GM23248 (cell line): ENCODE data around the gene ILK. TPM values are rescaled to one million over a fixed set of nuclear protein-coding genes. Genes with fewer than 3 reads are reported as not detected.
A peak's percentile ranks its signal among the peaks of the same experiment; 100 is the strongest.

Source experiments
- DNase-seq: peaks from one replicate; pipeline ENCODE4 v3.0.0-alpha.2; 2015
- H2AFZ ChIP-seq: fragments of 200-600 bp; sonication (generic); 2 replicates; pipeline ENCODE4 v1.6.1; 2016; ENCODE audit warnings: antibody characterized with exemption
- H3F3A ChIP-seq: fragments of 200-600 bp; sonication (generic); 2 replicates; pipeline ENCODE4 v1.6.1; 2016; ENCODE audit warnings: mild to moderate bottlenecking, antibody characterized with exemption, mixed run types; ENCODE audit not compliant: insufficient read depth
- H3K27ac ChIP-seq: fragments of 200-600 bp; sonication (generic); 2 replicates; pipeline ENCODE4 v1.5.1; 2016; ENCODE audit warnings: mild to moderate bottlenecking
- H3K27me3 ChIP-seq: fragments of 200-600 bp; sonication (generic); replicated peaks from 2 replicates; pipeline ENCODE4 v1.6.1; 2016; ENCODE audit warnings: mild to moderate bottlenecking; ENCODE audit not compliant: insufficient read depth
- H3K36me3 ChIP-seq: fragments of 200-600 bp; sonication (generic); 2 replicates; pipeline ENCODE4 v1.6.1; 2016; ENCODE audit warnings: low read depth, mild to moderate bottlenecking
- H3K4me1 ChIP-seq: fragments of 200-600 bp; sonication (generic); 2 replicates; pipeline ENCODE4 v1.6.1; 2016; ENCODE audit warnings: mild to moderate bottlenecking; ENCODE audit not compliant: insufficient read depth
- H3K4me2 ChIP-seq: fragments of 200-600 bp; sonication (generic); one replicate; pipeline ENCODE4 v1.6.1; 2016; ENCODE audit warnings: mild to moderate bottlenecking; ENCODE audit not compliant: unreplicated experiment
- H3K4me3 ChIP-seq: fragments of 200-600 bp; sonication (generic); 2 replicates; pipeline ENCODE4 v1.5.1; 2016; ENCODE audit warnings: mild to moderate bottlenecking
- H3K79me2 ChIP-seq: fragments of 200-600 bp; sonication (generic); 2 replicates; pipeline ENCODE4 v1.6.1; 2016; ENCODE audit warnings: mild to moderate bottlenecking; ENCODE audit not compliant: insufficient read depth
- H3K9ac ChIP-seq: fragments of 200-600 bp; sonication (generic); 2 replicates; pipeline ENCODE4 v1.6.1; 2016; ENCODE audit warnings: mild to moderate bottlenecking
- H3K9me2 ChIP-seq: fragments of 200-600 bp; sonication (generic); 2 replicates; pipeline ENCODE4 v1.6.1; 2016; ENCODE audit warnings: mixed run types, mild to moderate bottlenecking, moderate library complexity; ENCODE audit not compliant: insufficient read depth
- H3K9me3 ChIP-seq: fragments of 200-600 bp; sonication (generic); one replicate; pipeline ENCODE4 v1.6.1; 2017; ENCODE audit warnings: low read depth
- H4K20me1 ChIP-seq: fragments of 200-600 bp; sonication (generic); 2 replicates; pipeline ENCODE4 v1.6.0; 2016; ENCODE audit not compliant: insufficient read depth
- EZH2 ChIP-seq: fragments of 200-600 bp; sonication (generic); IDR thresholded peaks from 2 replicates; pipeline ENCODE4 v1.6.1; 2018; ENCODE audit warnings: antibody characterized with exemption, mild to moderate bottlenecking; ENCODE audit not compliant: insufficient read depth, poor library complexity, severe bottlenecking
- EZH2phosphoT487 ChIP-seq: fragments of 200-600 bp; sonication (generic); IDR thresholded peaks from 2 replicates; pipeline ENCODE4 v1.6.1; 2018; ENCODE audit warnings: antibody characterized with exemption, moderate library complexity, mild to moderate bottlenecking, low read depth; ENCODE audit not compliant: insufficient read depth
- WGBS, 2 experiments: methylation state at CpG; one replicate each; pipeline ENCODE4 v1.1.6; 2015 to 2017; ENCODE audit warnings: low lambda C conversion rate in 2 of 2, low coverage in 1 of 2; ENCODE audit errors: missing lambda C conversion rate in 2 of 2; 5-methylcytosine and 5-hydroxymethylcytosine counted together
- in situ Hi-C: fragments of 300-500 bp; cut with MboI; formaldehyde crosslinking; loops from 2 replicates; pipeline ENCODE4 v1.15.0; 2020
- polyA plus RNA-seq: library from polyadenylated mRNA; unstranded; fragments of >200 nt; fragmentation: Nextera tagmentation; extraction: Ambion mirVana; gene quantifications from 2 replicates; pipeline ENCODE4 v1.2.1, GENCODE V29; 2016
- total RNA-seq: library from RNA; depleted of rRNA; stranded (reverse); fragments of >200 nt; shearing (Covaris generic); gene quantifications from 2 replicates; pipeline ENCODE4 v1.2.3, GENCODE V29; 2014

Gene ILK
- total and polyA plus RNA-seq, 2 experiments from 2014 or later = 242 to 256 TPM

DNA sequence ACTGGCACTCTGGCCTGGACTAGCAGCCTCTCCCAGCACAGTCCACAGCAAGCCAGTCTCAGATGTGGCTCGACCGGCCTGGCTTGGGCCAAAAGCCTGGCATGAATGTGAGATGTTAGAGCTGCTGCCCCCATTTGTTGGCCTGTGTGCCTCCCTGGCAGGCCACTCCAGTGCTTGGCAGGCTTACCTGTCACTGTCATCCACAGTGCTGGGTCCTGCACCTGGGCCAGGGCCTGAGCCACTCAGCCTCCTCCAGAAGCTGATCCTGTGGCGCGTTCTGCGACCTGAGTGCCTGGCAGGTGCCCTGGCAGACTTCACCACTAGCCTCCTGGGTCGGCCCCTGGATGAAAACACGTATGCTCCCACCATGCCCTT, 36.2 kb upstream of the ILK start:
- no peak overlapping the region for H3K4me2 ChIP-seq
- 92 to 95% methylated on average over 7 of the region's 7 CpGs for WGBS, 2 experiments
- DNase-seq = no peak

DNA sequence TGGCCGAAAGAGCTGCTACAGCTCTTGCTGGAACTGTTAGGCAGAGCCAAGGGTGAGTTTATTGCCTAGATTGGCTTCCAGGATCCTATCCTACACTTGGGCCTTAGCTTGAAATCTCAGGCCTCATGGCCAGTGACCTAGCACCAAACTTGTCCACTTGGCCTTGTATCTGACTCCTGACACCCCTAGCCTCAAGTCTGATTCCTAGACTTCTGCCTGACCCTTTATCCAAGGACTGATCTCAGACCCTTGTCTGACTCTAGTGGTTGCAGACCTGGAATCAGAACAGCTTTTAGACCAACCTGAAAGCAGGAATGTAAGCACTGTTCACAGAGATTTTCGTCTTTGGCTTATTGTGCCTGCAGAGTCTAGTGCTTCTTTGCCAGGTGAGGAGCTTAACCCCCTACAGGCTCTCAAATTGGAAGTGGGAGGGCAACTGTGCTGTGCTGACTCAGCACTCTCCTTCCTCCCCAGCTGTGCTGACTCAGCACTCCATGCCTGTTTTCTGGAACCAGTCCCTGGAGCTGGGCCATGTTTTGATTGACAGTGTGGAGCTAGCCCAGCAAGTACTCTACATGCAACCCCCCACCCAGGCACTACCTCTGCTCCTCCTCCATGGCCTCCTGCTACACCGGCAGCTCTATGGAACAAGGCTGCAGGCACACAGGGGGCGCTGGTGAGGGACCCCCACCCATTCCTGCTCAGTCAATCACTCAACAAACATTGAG, 35.2 kb upstream of the ILK start:
- Histone ChIP-seq H3K9ac (no peak overlapping the region), H3K36me3 (no peaks in the 10 kb centered on the region), H2AFZ (no peak overlapping the region), H3K4me1 (peaks cover 22% of the 10 kb centered on the region; the same call in 1 of the 2 replicates), H3K27me3 (no peaks in the 10 kb centered on the region), H3K79me2 (no peaks in the 10 kb centered on the region), H3K4me2 (no peak overlapping the region), H3K4me3 (no peak overlapping the region), H3K27ac (no peak overlapping the region), H3F3A (peaks cover 12% of the 10 kb centered on the region; the same call in 1 of the 2 replicates), H3K9me3 (no peaks in the 10 kb centered on the region), H3K9me2 (no peaks in the 10 kb centered on the region), H4K20me1 (no peaks in the 10 kb centered on the region)
- 74 to 88% methylated on average over 4 of the region's 4 CpGs for WGBS, 2 experiments
- in situ Hi-C loops = no loop called here
- peak; percentile 47 for DNase-seq
- TF ChIP-seq EZH2 = no peak
- no peak for TF ChIP-seq EZH2phosphoT487

More for the DNA sequence above, 36.2 kb upstream of the ILK start:
- TF ChIP-seq EZH2 (no peak), EZH2phosphoT487 (no peak)
- Histone ChIP-seq H3K36me3 (no peaks in the 10 kb centered on the region), H3K4me3 (no peak overlapping the region), H3K9me2 (no peaks in the 10 kb centered on the region), H3F3A (peaks cover 9% of the 10 kb centered on the region; the same call in 1 of the 2 replicates), H4K20me1 (no peaks in the 10 kb centered on the region), H2AFZ (no peak overlapping the region), H3K79me2 (no peaks in the 10 kb centered on the region), H3K27ac (no peak overlapping the region), H3K27me3 (no peaks in the 10 kb centered on the region), H3K9ac (no peak overlapping the region), H3K9me3 (no peaks in the 10 kb centered on the region), H3K4me1 (peaks cover 16% of the 10 kb centered on the region; the same call in 1 of the 2 replicates)
- in situ Hi-C loops = no loop called here

DNA sequence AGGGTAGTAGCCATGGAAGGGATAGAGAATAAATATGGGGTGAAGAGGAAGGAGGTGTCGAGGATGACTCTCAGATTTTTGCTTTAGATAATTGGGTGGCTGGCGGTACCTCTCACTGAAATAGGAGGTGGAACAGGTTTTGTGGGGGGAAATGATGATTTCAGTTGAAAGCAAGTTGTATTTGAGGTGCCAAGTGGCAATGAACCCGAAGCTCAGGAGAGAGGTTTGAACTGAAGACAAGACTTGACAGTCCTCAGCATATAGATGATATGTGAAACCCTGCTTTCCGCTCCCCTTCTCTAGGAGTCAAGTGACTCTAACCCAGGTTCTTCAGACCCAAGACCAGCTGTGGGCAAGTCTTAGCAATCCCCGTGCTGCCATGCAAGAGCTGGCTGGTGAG, 33.9 kb upstream of the ILK start:
- H3K27ac ChIP-seq = no peak overlapping the region
- no peaks in the 10 kb centered on the region for H4K20me1 ChIP-seq
- no peaks in the 10 kb centered on the region for H3K27me3 ChIP-seq
- H3K4me2 ChIP-seq = no peak overlapping the region
- H3F3A ChIP-seq = peaks cover 12% of the 10 kb centered on the region; the same call in 1 of the 2 replicates
- H3K79me2 ChIP-seq = no peaks in the 10 kb centered on the region
- H3K4me3 ChIP-seq = no peak overlapping the region
- no peak for DNase-seq
- H3K9me3 ChIP-seq = no peaks in the 10 kb centered on the region
- in situ Hi-C loops = no loop called here
- H3K9me2 ChIP-seq = no peaks in the 10 kb centered on the region
- H3K4me1 ChIP-seq = peaks cover 22% of the 10 kb centered on the region; the same call in 1 of the 2 replicates
- H3K36me3 ChIP-seq = no peaks in the 10 kb centered on the region
- no peak overlapping the region for H3K9ac ChIP-seq
- TF ChIP-seq EZH2phosphoT487 (no peak), EZH2 (no peak)
- H2AFZ ChIP-seq = no peak overlapping the region
- WGBS, 2 experiments = 93 to 95% methylated on average over 5 of the region's 5 CpGs

DNA sequence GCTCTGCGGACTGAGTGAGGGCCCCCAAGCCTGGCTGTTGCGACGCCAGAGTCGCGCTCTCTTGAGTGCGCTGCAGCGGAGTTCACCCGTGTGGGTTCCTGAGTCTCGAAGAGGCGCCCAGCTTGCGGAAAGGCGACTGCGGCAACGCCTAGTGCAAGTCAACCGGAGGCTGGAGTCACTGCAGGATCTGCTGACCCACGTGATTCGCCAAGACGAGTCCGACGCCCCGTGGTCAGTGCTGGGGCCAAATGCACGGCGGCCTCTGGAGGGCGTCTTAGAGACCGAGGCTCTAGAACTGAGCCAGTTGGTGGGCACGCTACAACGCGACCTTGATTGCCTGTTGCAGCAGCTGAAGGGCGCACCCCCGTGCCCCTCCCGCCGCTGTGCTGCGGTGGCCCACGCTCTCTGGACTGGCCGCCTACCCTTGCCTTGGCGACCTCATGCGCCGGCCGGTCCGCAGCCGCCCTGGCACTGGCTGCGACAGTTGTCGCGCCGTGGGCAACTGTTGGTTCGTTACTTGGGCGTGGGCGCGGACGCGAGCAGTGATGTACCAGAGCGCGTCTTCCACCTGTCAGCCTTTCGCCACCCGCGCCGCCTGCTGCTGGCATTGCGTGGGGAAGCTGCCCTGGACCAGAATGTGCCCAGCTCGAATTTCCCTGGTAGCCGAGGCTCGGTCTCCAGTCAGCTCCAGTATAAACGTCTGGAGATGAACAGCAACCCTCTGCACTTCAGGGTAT, 32.7 kb upstream of the ILK start:
- Histone ChIP-seq H3K36me3 (no peaks in the 10 kb centered on the region), H2AFZ (no peak overlapping the region), H3K4me1 (peaks cover 23% of the 10 kb centered on the region), H3F3A (peaks cover 17% of the 10 kb centered on the region), H4K20me1 (no peaks in the 10 kb centered on the region), H3K4me3 (no peak overlapping the region), H3K79me2 (no peaks in the 10 kb centered on the region), H3K9me2 (no peaks in the 10 kb centered on the region), H3K27me3 (no peaks in the 10 kb centered on the region), H3K4me2 (no peak overlapping the region), H3K27ac (no peak overlapping the region), H3K9me3 (no peaks in the 10 kb centered on the region), H3K9ac (no peak overlapping the region)
- in situ Hi-C loops = no loop called here
- WGBS, 2 experiments = 64 to 66% methylated on average over 55 to 62 of the region's 62 CpGs
- no peak for TF ChIP-seq EZH2phosphoT487
- TF ChIP-seq EZH2 = no peak
- DNase-seq = no peak
